Germinal center (tissue), 1 donor: ENCODE measurements around the gene HELQ.

Experiments
- DNase-seq: peaks from one replicate; pipeline ENCODE4 v3.0.0; 2012; ENCODE audit warnings: mixed read lengths, low spot score

Gene HELQ

GRCh38 chr4:83369831-83370639, 85.6 kb downstream of the HELQ start:
- DNase-seq = no peak

GRCh38 chr4:83364312-83364711, 91.3 kb downstream of the HELQ start:
- no peak for DNase-seq

- no peak for DNase-seq
These were observed 92.9 kb downstream of the HELQ start for GRCh38 chr4:83362492-83363329.

GRCh38 chr4:83361416-83362103, 94.1 kb downstream of the HELQ start:
- DNase-seq = no peak

- DNase-seq = no peak
These were observed 95.6 kb downstream of the HELQ start for GRCh38 chr4:83360018-83360417.

GRCh38 chr4:83358410-83358809, 97.2 kb downstream of the HELQ start:
- DNase-seq = no peak
